Mesothelial cell of epicardium (in vitro differentiated cells): ENCODE data around the gene EFS. TPM values are rescaled to one million over a fixed set of nuclear protein-coding genes. Genes with fewer than 3 reads are reported as not detected.

Source experiments
- DNase-seq, 2 experiments: peaks; one replicate each; pipeline ENCODE4 v3.0.0; 2021; ENCODE audit warnings: low spot score in 2 of 2; ENCODE audit not compliant: unreplicated experiment in 2 of 2
- H3K27ac Mint-ChIP-seq: 2 replicates; pipeline ENCODE4 v1.8.0; 2021; ENCODE audit warnings: mixed read lengths
- H3K27me3 Mint-ChIP-seq: 2 replicates; pipeline ENCODE4 v1.8.0; 2021; ENCODE audit warnings: low read depth, mixed read lengths
- H3K36me3 Mint-ChIP-seq: 2 replicates; pipeline ENCODE4 v1.8.0; 2021; ENCODE audit warnings: mixed read lengths
- H3K4me1 Mint-ChIP-seq: 2 replicates; pipeline ENCODE4 v1.8.0; 2021; ENCODE audit warnings: mixed read lengths
- H3K4me3 Mint-ChIP-seq: 2 replicates; pipeline ENCODE4 v1.8.0; 2021; ENCODE audit warnings: mild to moderate bottlenecking, moderate library complexity, mixed read lengths
- H3K9me3 Mint-ChIP-seq: 2 replicates; pipeline ENCODE4 v1.8.0; 2021; ENCODE audit warnings: mixed read lengths
- CTCF ChIP-seq: fragments of 200-600 bp; sonication (generic); IDR thresholded peaks from one replicate; pipeline ENCODE4 v1.5.0; 2021; ENCODE audit warnings: antibody characterized with exemption; ENCODE audit not compliant: unreplicated experiment
- total RNA-seq: library from RNA; stranded (reverse); gene quantifications from 3 replicates; pipeline ENCODE4 v1.2.1, GENCODE V29; 2021

The EFS gene
- total RNA-seq, 1 donor from 2014 or later: 81.2 TPM

DNA sequence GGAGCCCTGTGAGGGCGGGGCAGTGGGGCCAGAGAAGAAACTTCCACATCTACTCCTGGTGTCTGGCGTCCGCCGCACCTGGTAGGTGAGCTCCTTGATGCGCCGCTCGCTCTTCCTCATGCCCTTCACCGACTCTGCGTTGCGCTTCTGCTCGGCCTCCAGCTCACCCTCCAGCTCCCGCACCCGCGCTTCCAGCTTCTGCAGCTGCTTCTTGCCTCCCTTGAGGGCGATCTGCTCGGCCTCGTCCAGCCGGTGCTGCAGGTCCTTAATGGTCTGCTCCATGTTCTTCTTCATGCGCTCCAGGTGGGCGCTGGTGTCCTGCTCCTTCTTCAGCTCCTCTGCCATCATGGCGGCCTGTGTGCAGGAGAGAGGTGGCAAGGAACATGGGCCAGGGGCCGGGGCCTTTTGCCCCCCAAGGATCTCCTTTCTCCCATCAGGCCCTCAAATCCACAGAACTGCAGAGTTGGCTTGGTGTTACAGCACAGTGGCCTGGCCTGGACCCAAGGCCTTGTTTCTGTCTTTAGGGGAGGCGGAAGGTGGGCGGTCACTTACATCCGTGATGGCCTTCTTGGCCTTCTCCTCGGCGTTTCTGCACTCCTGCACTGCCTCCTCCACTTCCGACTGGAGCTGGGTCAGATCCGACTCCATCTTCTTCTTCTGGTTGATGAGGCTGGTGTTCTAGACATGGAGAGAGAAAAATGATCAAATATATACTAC lies 19.6 kb upstream of the EFS start:
- Mint-ChIP-seq H3K36me3 (no peaks in the 10 kb centered on the region), H3K4me3 (no peak overlapping the region), H3K27me3 (peaks cover 41% of the 10 kb centered on the region), H3K9me3 (no peaks in the 10 kb centered on the region), H3K4me1 (peaks cover 4% of the 10 kb centered on the region), H3K27ac (no peak overlapping the region)
- DNase-seq: no peak
- no peak for TF ChIP-seq CTCF

DNA sequence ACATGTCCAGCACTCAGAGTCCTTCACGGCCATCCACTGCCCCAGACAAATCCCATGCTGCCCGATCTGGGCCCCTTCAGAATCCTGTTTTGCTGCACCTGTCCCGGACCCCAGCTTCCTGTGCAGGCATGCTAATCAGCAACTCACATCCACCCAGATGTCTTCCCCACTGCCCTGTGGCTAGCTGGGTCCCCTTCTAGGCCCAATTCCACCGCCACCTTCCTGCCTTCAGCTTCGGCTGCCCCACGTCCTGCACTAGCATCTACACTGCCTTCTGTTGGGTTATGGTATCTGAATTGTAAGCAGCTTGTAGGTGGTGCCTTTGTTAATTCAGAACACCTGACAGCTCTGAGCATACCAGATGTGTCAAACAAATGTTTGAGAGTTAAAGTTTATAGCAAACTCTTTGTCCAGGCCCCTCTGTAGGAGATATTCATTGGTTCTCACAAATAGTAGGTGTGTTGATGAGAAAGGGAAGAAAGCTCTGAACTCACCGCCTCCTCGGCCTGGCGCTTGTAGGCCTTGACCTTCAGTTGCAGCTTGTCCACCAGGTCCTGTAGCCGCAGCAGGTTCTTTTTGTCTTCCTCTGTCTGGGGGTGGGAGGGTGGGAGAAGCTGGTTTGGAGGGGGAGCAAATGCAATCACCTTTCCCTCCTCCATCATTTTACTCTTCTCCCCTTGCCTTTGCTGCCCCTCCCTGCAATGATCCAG lies 17.9 kb upstream of the EFS start:
- Mint-ChIP-seq H3K27ac (no peak overlapping the region), H3K9me3 (no peaks in the 10 kb centered on the region), H3K4me3 (no peak overlapping the region), H3K27me3 (peaks cover 41% of the 10 kb centered on the region), H3K4me1 (peaks cover 4% of the 10 kb centered on the region), H3K36me3 (no peaks in the 10 kb centered on the region)
- no peak for DNase-seq
- TF ChIP-seq CTCF: no peak

DNA sequence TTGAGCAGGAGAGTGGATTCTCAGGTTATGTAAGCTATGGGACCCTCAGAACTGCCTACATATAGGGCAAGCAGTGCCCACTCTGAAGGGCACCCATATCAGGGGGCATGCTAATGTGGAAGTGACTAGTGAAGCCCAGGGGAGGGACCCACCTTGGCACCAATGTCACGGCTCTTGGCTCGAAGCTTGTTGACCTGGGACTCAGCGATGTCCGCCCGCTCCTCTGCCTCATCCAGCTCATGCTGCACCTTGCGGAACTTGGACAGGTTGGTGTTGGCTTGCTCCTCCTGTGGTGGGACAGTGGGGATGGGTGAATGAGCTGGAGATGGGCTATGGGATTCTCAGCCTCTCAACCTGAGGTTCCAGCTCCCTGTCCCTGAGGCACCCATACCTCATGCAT lies 17.3 kb upstream of the EFS start:
- Mint-ChIP-seq H3K9me3 (no peaks in the 10 kb centered on the region), H3K36me3 (no peaks in the 10 kb centered on the region), H3K27ac (no peak overlapping the region), H3K27me3 (peaks cover 38% of the 10 kb centered on the region), H3K4me3 (no peak overlapping the region), H3K4me1 (peaks cover 4% of the 10 kb centered on the region)
- no peak for DNase-seq
- TF ChIP-seq CTCF: no peak

DNA sequence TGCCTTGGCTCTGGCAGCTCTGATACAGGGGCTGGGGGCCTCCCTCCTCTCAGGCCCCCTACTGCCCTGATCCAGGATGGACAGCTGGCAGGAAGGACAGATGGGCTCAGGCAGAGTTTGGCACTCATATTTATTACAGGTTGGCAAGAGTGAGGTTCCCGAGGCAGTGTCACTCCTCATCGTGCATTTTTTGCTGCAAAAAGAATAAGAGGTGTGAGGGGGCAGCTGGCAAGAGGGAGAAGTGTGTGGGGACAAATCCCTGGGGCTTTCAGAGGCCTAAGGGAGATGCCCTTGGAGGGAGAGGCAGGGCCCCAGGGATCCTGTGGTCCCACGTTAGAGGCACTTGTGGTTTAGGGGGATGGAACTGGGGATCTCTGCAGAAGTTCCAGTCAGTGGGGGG lies 16.9 kb upstream of the EFS start:
- Mint-ChIP-seq H3K36me3 (no peaks in the 10 kb centered on the region), H3K4me3 (no peak overlapping the region), H3K27me3 (peaks cover 39% of the 10 kb centered on the region), H3K9me3 (no peaks in the 10 kb centered on the region), H3K4me1 (peaks cover 4% of the 10 kb centered on the region), H3K27ac (no peak overlapping the region)
- no peak for DNase-seq
- TF ChIP-seq CTCF: no peak

GRCh38 chr14:23380976-23381375 lies 16.0 kb upstream of the EFS start:
- Mint-ChIP-seq H3K27ac (no peak overlapping the region), H3K4me3 (no peak overlapping the region), H3K9me3 (no peaks in the 10 kb centered on the region), H3K4me1 (peaks cover 4% of the 10 kb centered on the region), H3K36me3 (no peaks in the 10 kb centered on the region), H3K27me3 (peaks cover 39% of the 10 kb centered on the region)
- TF ChIP-seq CTCF: no peak
- DNase-seq: no peak
